ENCODE data around the gene ZNF521.
"Not testable (repeated sequence)": the region's sequence is repeated elsewhere in the genome, so short reads cannot be mapped to it uniquely, and the experiment has no call there.

ZNF521 gene

DNA sequence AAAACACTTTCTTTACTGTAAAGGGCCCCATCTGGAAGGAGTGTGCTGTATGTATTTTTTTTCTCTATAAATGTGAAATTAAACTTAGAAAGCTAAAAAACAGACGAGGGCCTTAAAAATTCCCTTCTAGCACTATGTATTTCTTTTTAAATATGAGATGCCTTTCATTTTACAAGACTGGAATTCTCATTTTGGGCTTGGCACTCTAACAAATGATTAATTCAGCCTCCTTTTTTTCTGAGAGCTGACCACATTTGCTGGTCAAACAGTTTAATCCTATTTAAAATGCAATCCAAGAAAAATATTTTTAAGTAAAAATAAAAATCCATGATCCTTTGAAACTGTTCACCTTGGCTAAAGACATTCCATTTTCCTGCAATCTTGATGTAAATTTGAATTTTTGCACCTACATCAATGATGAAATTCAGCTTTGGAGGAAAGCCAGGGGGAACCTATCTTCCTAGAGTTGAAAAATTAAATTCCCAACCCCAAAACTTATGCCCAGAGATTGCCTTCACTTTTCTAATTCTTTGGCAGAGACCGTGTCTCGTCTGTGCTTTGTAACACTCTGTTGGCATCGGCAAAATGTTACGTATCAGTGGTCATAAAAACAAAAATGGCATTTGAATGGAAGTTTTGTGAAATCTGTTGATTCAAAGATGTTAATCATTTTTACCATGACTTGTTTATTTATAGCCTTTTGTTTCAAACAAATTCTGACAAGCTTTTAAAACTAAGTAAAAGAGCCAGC, 284.5 kb downstream of the ZNF521 start:
- no peak for DNase-seq

DNA sequence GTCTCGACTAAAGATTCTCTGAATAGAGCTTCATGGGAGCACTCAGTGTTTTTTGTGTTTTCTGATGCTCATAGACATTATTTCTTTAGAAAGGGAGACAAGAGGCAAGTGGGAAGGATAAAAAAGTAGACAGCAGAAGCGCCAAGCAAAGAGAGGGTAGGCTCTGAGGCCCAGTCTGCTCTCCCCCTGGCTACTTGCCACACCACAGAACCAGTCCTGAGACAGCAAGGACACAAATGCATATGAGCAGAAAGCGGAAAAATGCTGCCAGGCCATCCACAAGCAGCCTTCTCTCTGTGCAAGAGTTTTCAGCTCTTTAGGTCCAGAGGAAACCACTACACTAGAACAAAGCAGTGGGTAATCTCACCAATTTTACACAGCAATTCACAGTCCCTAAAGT, 285.4 kb downstream of the ZNF521 start:
- no peak for DNase-seq

DNA sequence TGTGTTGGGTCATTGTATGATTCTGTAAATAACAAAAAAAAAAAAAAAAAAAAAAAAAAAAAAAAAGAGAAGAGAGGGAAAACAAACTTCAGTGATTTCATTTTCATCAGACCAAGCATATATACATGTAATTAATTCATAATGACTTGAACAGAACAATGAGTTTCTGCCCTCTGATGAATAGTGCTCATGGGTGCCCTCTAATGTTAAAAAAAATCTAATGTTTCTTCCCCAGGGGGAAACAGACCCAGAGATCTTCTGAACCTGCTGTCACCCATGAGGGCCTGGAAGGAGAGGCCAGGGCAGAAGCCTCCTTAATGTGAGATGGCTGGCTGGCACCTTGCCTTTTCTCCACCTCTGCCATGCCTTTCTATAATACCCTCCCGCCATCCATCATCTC, 289.2 kb downstream of the ZNF521 start:
- no peak for DNase-seq

GRCh38 chr18:25061395-25061794, 290.6 kb downstream of the ZNF521 start:
- DNase-seq: no peak

DNA sequence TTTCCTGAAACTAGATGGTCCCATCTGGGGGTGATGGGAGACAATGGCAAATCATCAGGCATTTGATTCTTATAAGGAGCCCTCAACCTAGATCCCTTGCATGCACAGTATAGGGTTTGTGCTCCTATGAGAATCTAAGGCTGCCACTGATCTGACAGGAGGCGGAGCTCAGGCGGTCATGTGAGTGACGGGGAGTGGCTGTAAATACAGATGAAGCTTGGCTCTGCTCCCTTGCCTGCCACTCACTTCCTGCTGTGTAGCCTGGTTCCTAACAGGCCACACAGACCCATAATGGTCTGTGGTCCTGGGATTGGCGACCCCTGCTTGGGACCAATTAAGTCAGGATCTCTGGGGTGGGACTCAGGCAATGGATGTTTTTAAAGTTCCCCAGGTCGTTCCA, 293.4 kb downstream of the ZNF521 start:
- no peak for DNase-seq

DNA sequence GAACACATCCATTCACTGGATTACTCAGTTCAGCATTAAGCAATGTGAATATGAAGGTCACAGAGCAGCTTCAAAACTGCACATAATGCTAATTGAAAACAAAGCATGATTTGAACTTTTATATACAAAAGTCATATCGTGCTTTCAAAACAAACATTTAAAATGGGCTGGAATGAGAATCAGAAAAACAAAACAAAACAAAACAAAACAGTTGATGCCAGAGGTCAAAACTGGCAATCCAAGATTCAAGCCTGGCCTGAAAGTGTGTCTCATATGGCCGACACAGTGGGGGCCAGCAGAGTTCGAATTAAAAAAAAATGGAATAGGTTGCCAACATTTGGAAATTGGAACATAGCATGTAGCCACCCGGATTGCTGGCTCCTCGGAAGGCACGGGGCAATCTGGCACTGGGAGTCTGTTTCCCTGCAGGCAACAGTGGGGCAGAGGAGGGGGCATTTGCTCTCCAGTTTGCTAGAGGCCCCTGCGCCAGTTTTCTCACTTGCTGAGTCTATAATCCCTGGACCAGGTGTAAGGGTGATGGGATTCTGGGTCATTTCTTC, 294.4 kb downstream of the ZNF521 start:
- DNase-seq: no peak

DNA sequence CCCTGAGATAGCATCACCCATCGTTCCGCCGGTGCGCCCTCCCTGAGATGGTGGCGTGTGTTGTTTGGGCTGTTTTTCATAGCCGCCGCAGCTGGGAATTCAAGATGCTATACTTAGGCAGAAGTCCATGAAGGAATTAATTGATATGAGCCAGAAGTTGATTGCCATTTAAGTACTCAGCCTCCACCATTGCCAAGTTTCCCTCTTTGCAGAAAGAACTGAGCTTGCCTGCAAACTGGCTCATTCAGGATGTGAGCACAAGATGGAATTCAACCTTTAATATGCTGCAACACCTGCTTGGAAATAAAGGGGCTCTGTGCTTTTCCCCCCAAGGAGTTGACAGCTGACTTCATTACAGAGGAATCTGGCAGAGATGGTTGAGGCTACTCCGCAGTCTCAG, 295.5 kb downstream of the ZNF521 start:
- no peak for DNase-seq

- no peak for DNase-seq
Measured at GRCh38 chr18:25055076-25055475, 296.9 kb downstream of the ZNF521 start.

GRCh38 chr18:25053466-25053865, 298.5 kb downstream of the ZNF521 start:
- no peak for DNase-seq

- DNase-seq: no peak
Measured at GRCh38 chr18:25052511-25052921, 299.4 kb downstream of the ZNF521 start.

GRCh38 chr18:25050605-25051004, 301.4 kb downstream of the ZNF521 start:
- DNase-seq: no peak

- no peak for DNase-seq
Measured at GRCh38 chr18:25047983-25048382, 304.0 kb downstream of the ZNF521 start.

GRCh38 chr18:25047421-25047820, 304.5 kb downstream of the ZNF521 start:
- no peak for DNase-seq

- no peak for DNase-seq
Measured at GRCh38 chr18:25044694-25045093, 307.3 kb downstream of the ZNF521 start.

DNA sequence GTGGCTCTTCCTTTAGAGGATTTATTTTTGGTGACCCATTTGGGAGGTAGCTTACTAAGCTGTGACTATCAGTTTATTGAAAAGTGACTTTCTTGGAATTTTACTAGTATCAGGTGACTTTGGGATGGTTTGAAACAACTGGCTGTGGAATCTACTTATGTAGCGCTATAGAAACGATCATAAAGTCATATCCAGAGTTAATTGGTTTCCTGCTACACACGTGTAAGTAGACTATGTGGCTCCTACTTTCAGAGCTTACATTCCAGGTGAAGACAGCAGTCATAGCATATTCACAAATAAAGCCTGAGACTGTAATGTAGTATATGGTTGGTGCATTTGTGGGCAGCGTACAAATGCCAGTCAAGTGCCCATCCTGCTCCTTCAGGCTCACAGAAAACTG, 308.9 kb downstream of the ZNF521 start:
- no peak for DNase-seq

DNA sequence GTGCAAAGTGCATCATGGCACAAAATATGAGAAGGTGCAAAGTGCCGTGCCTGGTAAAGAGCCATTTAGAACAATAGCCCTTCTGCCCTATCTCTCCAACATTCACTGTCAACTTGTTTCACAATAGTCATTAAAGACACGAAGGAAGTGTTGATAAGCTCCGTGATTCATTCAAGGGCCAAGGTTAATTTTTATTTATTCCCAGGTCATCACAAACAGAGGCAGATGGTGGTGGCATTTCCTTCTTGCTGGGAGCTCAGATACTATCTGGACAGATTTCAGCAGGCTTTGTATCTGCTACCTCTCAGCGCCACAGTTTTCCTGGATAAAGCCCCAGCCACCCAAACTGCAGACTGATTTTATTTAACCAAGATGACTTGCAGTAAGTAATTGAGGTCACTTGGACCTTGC, 309.3 kb downstream of the ZNF521 start:
- no peak for DNase-seq

GRCh38 chr18:25039781-25040180, 312.2 kb downstream of the ZNF521 start:
- no peak for DNase-seq

GRCh38 chr18:25038261-25038660, 313.7 kb downstream of the ZNF521 start:
- DNase-seq: no peak

DNA sequence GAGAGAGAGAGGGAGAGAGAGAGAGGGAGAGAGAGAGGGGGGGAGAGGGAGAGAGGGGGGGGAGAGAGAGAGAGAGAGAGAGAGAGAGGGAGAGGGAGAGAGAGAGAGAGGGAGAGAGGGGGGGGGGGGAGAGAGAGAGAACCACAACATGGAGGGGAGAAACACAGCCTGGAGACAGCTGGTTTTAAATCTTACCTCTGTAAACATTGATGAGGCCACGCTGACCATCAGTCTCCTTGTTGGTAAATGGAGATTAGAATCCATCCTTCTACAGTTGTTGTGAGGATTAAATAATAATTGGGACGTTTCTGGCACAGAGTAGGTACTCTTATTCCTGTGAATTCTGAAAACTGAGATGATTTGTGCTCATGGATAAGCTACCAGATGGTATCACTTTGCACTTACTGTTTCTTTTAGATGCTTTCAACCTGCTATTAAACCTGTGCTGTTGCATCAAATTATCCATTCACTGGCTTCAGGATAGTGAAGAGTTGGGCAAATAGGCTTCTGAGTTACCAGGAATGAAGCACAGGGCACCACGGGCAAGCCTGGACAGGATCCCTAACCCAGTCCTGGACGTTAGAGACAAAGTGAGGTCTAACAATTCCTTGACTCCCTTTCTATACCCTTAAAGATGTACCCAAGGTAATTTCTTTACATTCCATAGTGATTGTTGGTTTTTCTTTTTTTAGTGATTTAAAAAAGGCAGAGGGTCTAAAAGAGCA, 318.1 kb downstream of the ZNF521 start:
- DNase-seq: no peak

GRCh38 chr18:25033175-25033574, 318.8 kb downstream of the ZNF521 start:
- not testable (repeated sequence) for DNase-seq

DNA sequence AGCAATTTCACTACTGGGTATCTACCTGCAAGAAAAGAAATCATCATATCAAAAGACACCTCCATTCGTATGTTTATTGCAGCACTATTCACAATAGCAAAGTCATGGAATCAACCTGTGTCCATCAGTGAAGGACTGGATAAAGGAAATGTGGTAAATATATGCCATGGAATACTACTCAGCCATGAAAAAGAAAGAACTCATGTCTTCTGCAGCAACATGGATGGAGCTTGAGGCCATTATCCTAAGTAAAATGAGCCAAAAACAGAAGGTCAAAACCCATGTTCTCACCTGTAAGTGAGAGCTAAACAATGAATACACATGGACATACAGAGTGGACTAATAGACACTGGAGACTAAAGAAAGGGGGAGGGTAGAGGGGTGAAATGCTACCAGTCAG, 322.2 kb downstream of the ZNF521 start:
- no peak for DNase-seq

DNA sequence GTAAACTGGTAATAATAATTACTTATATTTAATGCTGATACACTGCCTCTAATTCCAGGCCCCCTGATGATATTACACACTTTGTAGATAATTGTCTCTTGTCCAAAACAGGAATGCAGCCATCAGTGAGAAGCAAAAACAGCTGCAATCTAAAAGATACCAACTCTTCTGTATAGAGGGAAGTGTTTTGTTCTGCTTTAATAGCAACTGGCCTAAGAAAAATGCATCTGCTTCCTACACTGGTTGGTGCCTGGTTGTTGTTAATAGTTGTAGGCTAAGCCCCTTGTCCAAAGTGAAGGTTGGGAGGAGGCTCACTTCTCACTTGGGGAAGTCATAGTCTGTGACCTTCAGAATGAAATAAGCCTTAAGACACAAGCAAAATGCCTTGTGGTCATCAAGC, 332.0 kb downstream of the ZNF521 start:
- DNase-seq: no peak

GRCh38 chr18:25019086-25019860, 332.7 kb downstream of the ZNF521 start:
- DNase-seq: no peak

Data from stimulated activated CD8-positive, alpha-beta memory T cell treated with anti-CD3 and anti-CD28 coated beads, Interleukin-4, amount 100 ng/mL, for 48 hours (primary cell).